HG02938 (cell line): ENCODE measurements around the gene LRRC74B.
"Not testable (repeated sequence)": the region's sequence is repeated elsewhere in the genome, so short reads cannot be mapped to it uniquely, and the experiment has no call there.

Experiments
- ATAC-seq: cut with Tn5 transposase; IDR thresholded peaks from one replicate; pipeline ENCODE4 v1.9.1; 2021; ENCODE audit warnings: mild to moderate bottlenecking, moderate library complexity; ENCODE audit not compliant: unreplicated experiment

LRRC74B gene

DNA sequence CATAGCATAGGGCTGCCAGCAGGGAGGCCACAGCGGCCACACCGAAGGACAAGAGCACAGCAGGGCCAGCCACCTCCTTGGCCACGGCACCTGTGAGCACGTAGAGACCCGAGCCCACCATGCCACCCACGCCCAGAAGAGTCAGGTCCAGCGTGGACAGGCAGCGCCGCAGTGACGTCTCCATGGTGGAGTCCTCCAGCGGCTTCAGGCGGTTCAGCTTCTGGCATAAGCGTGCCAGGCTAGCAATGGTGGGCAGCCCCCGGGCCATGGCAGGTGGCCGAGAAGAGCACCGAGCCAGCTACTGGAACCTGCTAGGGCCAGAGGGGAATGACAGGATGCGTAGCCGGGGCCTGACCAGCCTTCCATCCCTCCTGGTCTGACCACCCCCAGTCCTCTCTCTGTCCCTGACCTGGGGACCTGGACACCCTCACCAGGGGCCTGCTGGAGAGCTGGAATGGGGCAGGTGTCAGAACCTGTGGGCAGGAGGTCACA is 14.2 kb upstream of the LRRC74B start:
- ATAC-seq = no peak

DNA sequence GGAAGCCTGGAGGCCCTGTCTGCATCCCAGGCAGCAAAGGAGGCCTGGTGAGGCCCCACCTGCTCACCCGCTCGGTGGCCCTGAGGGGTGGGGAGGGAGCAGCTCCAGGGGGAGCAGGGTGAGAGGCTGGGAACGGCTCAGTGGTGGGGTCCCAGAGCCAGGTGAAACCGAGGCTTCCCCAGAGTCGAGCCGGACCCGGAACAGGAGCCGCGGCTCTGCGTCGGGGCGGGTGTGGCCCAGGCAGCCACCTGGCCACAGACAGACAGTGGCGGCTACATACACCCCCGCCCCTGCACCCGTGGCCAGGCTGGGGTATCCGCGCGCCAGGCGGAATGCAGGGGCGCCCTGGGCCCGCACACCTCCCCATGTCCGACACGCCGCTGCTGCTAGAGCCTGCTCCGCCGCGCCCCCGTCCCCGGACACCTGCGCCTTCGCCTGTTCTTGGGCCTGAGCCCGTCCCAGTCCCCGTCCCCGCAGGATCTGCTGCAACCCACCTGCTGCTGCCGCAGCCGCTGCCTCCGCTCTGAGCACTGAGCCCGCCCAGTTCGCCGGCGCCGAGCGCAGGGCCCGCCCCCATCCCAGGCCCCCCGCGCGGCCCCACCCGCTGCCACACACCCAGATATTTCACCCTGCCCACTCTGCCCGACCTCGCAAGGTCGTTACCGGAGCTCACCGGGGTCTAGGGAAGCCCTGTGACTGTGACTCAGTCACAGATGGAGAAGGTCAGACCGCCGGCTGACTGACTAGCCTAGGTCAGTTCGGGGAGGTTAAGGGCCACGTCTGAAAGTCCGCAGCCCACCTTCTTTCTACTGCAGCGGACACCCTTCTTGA is 13.5 kb upstream of the LRRC74B start, which contains the start of gene SLC7A4:
SLC7A4 (minus strand) TSS at position 525 of the 831 bp plus-strand sequence. CDS start 749 bp downstream, outside the sequence.
- ATAC-seq = no peak

DNA sequence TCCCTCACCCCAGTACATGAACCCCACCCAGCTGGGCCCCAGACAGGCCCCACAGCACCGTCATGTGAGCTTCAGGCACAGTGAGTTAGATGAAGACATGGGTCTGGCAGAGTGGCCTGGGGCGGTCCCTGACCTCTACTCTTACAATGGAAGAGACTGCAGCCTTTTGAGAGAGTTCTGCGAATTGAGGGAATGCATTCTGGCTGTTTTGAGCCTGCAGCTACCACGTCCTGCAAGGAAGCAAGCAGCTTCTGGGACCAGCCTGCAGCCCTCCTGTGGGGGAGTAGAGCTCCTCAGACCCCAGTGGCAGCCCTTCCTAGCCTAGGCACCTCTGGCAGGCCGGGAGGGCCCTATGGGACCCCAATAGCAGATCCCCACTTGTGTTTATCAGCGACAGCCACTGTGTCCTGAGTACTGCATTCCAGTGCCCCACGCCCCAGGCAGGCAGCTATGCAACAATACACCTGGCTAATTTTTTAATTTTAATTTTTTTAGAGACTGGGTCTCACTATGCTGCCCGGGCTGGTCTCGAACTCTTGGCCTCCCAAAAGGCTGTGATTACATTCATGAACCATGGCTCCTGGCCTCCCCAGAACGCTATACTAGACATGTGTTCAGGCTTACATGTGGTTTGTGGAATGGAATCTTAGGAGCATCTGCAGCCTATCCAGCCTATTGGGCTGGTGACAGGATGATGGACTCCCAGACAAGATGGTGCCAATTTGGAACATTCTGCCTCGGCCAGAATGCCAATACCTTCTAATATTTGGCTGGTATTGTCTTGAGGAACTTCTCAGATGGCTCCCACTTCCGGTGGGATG is 12.7 kb upstream of the LRRC74B start:
- ATAC-seq = no peak

DNA sequence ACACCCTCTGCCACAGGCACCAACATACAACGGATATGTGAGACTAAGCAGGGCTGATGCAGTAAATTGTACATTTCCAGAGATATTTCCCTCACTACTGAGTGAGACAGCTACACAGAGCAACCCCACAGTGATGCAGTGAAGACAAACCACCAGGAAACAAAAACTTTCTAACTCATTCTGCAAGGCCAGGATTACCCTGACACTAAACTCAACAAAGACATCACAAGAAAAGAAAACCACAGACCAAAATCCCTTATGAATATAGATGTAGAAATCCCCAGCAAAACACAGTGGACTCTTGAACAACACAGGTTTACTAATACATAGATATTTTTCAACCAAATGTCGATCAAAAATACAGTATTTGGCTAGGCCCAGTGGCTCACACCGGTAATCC is 11.9 kb upstream of the LRRC74B start:
- ATAC-seq = no peak

DNA sequence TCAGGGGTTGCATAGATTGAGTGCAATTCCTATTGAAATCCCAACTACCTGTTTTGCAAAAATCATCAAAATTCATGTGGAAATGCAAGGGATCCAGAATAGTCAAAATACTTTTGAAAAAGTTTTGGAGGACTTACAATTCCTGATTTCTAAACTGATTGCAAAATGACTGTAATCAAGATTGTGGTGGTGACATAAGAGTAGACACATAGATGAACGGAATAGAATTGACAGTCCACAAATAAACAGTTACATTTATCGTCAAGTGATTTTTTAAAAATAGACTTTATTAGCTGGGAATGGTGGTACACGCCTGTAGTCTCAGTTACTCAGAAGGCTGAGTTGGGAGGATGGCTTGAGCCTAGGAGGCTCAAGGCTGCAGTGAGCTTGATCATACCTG is 10.8 kb upstream of the LRRC74B start:
- no peak for ATAC-seq

DNA sequence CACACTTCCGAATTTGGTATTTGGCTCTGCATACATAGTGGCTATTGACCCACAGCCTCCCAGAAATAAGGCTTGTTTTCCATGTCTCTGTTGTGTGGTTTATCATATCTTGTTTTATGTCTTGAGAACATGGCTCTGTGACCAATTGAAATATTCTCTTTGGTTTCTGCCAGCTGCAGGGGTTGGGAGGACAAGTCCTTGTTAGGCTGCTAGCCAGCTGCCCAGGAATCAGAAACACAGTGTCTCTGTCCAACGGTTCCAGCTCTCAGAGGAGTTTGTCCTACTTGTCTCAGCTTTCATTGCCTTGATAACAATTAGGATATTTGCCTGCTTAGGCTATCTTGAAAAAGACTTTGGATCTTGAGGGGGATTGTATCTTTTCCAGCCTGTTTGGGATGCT is 7.3 kb upstream of the LRRC74B start:
- no peak for ATAC-seq

DNA sequence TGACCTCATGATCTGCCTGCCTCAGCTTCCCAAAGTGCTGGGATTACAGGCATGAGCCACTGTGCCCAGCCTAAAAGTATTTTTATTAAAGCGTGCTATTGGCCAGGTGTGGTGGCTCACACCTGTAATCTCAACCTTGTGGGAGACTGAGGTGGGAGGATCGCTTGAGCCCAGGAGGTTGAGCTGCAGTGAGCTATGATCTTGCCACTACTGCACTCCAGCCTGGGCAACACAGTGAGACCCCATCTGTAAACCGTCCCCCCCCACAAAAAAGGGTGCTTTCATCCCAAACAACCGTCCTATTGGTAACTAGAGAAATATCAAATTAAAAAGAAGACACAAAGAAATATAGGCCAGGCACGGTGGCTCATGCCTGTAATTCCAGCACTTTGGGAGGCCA is 6.6 kb upstream of the LRRC74B start:
- ATAC-seq = not testable (repeated sequence)

DNA sequence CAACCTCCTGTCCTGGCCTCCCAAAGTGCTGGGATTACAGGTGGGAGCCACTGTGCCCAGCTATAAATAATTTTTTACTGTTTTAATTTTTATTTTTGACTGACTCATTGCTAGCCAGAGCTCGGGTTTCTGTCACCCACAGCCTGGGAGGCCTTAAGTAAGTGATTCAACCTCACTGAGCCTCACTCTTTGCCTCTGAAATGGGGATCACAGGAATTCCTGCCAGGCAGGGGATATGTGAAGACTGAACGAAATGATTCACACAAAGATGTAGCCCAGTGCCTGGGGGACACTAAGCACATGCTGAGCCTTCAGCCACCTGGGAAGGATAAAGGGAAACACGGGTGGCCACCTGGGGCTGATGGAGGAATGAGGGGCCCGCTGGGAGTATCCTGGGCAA is 3.8 kb upstream of the LRRC74B start:
- ATAC-seq = no peak

DNA sequence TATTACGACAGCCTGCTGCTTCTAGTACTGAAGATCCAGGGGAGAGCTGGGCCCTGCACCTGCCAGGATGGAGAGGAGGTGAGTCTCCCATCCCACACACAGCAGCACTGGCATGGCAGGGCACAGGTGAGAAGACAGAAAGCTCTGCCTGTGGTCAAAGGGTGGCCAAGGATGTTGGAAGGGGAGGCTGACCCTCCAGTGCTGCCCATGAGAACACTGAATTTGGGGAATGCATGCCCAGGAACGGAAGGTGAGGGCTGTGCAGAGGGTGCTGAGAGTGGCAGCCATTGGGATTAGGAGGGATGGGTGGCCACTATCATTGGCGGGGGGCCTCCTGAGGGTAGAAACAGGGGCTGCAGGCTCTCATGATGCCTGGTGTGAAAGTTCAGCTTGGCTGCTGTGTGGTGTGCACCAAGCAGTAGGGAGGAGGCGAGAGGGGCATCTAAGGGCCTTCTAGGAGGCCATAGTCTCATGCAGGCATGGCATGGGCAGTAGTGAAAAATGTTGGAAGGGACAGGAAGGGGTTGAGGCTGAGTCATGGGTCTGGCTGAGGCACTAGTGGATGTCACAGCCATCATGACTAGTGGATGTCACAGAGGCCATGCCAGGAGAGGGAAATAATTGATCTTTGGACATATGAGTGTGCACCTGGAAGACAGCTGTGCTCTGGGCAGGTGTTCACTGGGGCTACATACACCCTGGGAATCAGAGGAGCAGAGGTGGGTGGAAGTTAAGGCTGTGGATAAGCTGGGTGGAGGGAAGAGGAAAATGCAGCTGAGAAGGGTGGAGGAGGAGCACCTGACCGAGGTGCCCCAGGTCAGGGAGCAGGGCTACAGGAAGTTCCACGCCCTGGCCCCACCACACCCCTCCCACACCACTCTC is 2.5 kb upstream of the LRRC74B start:
- ATAC-seq = no peak

DNA sequence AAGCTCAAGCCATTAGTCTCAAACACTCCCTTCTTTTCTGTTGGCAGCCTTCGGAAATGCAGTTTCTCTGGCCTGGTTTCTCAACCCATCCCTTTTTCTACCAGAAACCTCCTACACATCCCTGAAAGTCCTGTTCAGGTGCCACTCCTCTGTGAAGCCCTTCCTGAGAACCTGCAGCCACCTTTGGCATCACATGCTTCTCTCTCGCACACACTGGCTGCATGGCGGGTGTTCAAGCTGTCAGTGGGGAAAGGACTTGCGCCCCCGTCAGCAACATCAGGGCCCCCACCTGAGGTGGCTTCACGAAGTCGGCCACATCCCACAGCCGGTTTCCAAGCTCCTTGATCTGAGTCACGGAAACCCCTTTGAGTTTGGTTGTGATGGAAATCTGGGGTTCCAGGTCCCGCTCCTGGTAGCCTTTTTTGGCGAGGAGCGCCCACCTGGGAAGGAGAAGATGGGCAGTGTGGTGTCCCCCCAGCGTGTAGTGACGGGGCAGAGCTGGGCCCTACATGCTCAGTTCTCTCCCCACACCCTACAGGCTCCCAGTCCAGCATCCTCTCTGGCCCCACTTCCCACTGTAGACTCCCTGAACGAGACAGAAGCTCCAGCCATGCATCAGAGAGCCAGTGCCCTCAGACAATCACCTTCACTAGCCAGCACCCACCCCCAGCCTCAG is 1.7 kb upstream of the LRRC74B start:
- ATAC-seq = no peak

DNA sequence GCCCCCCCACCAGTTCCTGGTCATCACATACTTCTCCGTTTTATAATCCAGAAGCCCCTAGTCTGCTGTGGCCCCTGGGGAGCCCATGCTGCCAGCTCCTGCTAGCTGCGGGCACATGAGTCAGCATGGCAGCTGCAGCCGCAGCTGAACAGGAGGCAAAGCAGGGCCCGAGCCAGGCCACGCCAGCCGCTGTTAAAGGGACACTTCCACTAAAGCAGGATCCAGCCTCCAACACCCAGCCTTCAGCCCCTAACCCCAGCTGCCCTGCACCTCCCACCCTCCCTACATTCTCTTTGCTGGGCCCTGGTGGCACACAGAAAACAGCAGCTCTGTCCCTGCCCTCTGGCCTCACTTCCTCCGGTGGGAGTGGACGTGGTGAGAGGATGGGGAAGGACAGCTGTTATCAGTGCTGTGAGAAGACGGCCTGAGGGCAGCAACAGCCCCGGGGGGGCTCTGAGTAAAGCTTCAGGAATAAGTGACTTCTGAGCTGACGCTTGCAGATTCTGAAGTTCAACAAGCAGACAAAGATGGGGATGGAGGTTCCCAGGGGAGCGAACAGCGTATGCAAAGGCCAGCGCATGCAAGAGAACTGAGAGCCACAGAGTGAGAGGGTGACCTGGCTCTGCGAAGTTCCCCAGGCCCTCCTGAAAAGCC is 688 bp upstream of the LRRC74B start:
- no peak for ATAC-seq

DNA sequence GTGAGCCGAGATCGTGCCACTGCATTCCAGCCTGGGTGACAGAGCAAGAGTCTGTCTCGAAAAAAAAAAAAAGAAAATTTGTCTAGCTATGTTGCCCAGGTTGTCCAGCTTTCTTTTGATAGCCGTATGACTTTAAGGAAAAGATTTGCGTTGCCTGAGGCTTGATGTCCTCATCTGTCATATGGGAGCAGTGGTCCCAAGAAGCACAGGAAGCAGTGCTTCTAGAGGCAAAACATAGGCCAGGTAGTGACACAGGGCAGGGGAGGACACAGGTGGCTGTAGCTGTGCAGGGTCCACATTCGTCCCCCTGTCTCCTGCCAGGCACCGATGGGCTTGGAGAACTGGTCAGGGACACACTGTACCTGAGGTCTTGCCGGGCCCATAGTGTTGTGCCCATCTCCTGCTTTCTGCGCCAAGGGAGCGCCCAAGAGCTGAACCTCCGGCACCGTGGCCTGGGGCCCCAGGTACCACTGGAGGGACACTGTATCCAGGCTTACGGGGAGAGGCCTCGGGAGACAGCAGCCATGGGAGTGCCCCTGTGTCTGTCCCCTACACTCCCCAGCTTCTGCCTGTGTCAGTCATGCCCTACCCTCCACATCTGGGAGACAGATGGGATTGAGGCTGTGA is 1.4 kb downstream of the LRRC74B start:
- ATAC-seq = no peak

DNA sequence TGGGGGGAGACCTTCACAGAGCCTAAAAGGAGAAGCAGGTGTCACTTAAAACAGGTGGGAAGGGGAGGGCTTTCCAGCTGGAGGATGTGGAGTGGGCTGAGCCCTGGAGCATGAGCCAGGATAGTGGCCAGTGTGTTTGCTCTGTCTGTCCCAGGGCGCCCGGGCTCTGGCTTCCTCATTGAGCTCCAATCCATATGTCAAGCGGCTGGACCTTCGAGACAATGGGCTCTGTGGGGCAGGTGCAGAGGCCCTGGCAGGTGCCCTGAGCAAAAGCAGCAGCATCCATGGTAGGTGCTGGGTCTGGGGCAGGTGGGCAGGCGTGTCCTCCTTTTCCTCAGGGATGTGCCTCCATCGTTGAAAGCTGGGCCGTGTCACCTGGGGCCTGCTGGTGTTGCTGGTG is 2.0 kb downstream of the LRRC74B start:
- ATAC-seq = no peak

DNA sequence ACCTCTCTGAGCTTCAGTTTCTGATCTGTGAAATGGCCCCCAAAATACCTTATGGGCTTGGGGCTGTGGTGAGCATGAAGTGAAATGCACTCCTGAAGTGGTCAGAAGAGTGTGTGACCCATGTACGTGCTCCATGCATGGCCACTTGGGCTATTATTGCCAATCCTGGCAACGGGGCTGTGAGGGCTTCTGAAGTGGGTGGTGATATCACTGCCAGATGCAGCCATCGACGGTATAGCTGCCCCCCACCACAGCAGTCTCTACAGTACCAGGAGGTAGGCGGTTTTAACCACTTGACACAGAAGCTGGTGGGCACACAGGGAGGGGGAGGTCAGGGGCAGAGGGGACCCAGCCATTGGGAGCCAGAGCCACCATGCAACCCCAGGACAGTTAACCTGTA is 2.7 kb downstream of the LRRC74B start:
- ATAC-seq = not testable (repeated sequence)

DNA sequence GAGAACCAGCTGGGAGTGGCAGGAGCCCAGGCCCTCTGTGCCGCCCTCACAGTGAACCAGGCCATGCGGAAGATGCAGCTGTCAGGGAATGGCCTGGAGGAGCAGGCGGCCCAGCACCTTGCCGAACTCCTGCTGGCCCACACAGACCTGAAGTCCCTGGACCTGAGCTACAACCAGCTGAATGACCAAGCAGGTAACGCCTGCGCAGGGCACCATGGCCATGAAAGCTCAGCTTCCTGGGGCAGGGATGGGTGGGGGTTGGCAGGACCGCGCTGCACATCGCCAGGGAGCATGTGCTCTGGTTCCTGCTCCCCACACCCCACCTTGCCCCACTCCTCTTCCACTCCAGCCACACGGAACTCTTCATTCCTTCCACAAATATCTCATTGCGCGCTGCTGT is 3.2 kb downstream of the LRRC74B start:
- not testable (repeated sequence) for ATAC-seq

DNA sequence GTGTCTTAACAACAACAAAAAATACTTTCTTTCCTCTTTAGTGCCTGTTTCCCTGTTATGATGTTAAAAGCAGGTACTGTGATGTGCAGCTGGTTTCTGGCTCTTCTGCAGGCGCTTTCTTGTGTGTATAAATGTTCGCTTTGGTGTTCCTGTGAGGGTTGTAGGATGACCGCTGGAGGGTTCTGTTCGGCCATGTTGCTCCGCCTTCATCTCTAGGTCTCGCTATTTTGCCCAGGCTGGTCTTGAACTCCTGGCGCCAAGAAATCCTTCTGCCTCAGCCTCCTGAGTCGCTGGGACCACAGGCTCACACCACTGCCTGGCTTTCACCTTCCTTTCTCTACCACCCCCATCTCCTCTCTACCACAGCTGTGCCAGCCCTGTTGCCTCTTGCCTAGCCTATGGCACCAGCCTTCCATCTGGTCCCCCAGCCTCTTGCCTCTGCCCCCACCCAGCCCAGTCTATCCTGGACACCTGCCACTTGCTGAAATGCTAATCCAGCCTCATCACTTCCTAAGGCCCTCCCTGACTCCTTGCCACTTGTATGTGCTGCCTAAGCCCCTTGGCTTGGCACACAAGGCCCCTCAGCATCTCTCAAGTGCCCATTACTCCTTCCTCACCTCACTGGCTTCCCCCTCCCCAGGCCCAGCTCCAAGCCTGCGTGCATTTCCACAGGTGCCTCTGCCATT is 5.5 kb downstream of the LRRC74B start:
- no peak for ATAC-seq

DNA sequence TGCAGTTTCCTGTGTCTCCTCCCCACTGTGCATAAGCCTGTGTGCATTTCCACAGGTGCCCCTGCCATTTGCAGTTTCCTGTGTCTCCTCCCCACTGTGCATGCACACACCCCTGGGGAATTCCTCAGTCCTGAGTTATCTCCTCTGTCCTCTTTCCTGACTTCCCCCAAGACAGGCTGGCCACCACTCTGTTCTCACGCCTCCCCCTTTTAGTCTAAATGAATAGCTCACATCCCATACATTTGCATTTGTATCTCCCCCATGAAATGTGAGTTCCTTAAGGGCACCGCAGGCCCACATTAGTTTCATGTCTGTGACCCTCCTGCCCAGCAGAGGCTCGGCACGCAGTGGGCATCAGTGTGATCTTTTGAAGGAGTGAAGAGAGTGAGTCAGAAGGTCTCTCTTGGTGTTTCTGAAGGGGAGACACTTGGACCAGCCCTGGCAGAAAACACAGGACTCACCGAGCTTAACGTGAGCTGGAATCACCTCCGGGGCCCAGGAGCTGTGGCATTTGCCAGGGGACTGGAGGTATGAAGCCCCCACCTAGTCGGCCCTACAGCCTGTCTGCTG is 6.2 kb downstream of the LRRC74B start:
- no peak for ATAC-seq

DNA sequence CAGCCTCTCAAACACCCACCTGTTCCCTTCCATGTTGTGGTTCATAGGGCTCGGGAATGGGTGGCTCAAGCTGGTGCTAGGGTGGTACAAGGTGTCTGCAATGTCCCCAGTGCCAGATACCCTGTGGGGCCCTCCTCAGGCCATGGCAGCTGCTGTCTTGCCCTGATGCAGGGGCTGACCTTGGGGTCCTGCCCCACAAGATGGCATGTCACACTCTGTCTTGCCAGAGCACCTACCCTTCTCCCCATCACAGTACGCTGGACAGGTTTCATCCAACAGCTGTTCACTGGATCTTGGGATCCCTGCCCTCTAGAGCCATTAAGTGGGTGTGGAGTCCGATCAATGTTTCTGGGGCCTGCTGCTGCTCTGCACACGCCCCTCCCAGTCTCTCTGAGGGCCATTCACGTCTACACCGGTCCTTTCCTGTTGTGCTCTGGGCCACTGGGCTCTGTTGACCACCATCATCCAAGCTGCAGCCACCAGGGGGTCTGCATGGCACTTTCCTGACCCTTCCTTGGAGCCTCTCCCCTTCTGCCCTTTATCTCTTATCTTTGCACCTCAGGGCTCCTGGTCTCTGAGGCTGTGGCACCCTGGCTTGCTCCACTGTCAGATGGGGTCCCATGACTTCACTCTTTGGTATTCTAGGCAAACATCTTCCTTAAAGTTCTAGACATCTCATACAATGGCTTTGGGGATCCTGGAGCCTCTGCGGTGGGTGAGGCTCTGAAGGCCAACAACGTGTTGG is 7.1 kb downstream of the LRRC74B start:
- no peak for ATAC-seq
